DMS 273 (cell line): ENCODE measurements around the gene RXRG.

Experiments
- DNase-seq: peaks from one replicate; lab custom pipeline; 2025; ENCODE audit not compliant: unreplicated experiment; lab: John Stamatoyannopoulos, UW

The RXRG gene

DNA sequence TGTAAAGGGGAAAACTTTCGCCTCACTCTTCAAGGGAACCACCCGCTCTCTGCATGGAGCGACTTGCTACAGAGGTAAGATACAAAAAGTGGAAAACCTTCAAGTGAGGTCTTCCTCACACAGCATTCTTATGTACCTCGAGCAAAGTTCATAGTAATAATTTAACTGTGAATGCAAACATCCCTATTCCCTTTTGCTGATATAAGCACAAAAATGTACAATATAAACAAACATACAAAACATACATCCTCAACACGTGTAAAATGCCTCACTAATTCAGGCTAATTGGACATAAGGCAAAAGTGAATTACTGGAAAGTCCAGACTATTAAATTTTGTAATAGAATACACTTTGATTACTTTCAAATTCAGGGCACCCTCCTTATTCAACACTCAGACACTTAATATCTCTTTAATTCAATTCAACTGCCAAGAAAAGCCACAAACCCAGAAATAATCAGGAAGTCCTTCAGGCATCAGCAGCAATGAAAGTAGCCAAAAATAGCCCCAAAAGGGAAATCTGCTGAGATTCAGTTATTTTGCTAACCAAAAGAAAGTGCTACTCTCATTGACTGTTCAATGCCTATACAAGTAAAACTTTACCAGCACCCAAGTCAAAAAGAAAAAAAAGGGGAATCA, 73.2 kb downstream of the RXRG start:
- no peak for DNase-seq

DNA sequence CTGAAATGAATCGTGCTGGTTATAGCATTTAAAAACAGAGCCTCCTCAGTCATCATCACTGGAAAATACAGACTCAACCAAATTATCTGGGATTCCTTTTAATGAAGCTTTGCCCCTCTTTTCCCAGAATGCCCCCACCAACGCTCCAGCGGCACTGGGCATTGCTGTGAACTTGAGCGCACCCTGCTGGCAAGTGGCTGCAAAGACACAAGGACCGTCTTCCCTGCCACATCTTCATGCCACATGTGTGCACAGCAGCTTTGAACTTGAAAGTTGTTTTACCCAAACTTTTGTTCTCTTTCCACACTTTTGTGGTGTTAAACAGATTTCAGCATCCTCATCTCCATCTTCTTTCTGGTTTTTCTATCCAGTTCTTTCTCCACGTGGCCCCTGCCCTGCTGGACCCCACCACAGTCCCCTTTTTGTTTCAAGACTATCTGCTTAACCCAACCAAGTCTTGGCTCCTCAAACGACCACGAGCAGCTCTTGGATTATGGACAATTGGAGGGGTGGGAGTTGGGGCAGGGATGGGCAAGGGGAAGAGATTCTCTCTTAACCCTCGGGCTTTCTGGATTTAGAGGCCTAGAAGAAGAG, 75.6 kb downstream of the RXRG start:
- peak; percentile 83 for DNase-seq

DNA sequence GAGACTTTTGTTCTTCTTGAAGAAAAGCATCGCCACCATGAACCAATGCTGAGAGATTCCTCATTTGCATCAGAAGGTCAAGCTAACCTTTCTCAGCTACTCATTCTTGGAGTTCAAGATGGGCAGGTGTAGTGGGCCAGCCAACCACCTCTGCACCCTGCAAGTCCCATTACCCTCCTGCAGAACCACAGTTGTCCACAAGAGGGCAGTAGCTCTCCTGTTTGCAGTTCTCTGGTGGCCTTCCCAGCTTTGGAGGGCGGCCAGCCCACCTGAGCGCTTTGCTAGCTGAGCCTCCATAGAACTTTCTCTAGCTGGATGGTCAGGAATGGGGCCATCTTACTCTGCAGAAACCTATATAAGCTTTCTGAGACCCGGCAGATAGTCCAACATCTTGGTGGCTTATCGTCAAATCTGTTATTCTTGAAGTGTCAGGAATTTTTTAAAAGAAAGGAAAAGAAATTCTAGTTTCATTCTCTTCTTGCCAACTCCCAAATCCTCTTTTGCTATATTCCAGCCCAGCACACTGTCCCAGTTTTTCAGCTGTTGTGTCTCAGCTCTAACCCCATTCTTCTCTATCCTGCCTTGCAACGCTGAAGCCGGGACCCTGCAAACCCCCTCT, 77.4 kb downstream of the RXRG start:
- DNase-seq, result peak; percentile 94

DNA sequence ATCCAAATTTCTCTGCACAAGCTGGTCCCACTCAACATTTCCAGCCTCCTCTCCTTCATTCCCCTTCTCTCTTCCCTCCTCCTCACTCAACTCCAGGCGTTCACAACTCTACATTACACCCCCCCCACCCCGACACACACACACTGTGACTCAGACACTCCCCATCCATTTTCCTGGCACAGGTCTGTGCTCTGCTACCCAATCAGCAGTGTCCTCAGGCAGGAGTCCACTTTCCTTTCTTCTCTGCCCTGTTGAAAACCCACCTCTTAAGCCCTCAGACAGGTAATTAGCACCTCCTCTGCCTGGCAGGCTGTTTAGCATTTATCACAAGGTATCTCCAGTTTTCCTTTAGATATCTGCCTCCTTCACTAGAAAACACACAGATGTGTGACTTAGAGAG, 79.6 kb downstream of the RXRG start:
- DNase-seq, result peak; percentile 34

DNA sequence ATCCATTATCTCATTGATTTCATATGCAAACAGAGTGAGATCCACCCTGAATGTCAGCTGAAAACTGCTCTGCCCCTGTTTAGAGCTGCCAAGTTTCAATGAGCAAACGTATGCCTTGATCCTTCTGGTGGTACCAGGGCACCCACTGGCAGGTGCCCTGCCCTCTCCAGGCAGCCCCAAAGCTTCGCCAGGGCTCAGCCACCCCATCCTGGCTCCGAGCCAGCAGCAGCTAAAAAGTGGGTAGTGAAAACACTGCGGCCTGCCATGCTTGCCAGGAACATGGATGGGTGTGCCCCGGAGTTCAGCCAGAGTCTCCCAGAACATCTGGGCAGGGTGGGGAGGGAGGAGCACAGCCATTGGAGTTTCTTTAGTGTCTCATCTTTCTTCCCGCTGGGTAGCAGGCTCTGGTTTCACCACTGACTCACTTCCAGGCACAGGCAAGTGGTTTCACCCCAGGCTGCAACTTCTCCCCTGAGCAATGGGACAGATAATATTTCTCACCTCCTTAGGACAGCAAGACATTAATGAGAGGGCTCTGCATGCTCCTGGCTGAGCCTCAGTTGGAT, 80.3 kb downstream of the RXRG start:
- DNase-seq, result peak; percentile 86

DNA sequence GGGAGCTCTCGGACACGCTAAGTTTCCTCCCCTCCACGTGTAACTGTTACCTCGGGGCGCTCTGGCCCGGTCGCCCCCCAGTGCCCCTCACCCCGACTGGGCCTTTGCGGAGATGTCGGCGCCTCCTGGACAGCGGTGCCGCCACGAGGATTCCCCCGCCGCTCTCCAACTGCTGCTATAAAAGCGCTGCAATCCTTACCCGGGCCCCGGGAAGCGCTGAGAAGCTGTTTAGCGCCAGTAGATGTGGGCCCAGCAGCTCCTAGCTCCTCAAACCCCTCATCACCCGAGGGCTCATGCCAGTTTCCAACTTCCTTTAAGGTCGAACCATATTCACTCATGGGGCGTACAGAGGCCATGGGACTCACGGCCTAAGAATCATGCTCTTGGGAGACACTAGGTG, 88.0 kb downstream of the RXRG start:
- no peak for DNase-seq

DNA sequence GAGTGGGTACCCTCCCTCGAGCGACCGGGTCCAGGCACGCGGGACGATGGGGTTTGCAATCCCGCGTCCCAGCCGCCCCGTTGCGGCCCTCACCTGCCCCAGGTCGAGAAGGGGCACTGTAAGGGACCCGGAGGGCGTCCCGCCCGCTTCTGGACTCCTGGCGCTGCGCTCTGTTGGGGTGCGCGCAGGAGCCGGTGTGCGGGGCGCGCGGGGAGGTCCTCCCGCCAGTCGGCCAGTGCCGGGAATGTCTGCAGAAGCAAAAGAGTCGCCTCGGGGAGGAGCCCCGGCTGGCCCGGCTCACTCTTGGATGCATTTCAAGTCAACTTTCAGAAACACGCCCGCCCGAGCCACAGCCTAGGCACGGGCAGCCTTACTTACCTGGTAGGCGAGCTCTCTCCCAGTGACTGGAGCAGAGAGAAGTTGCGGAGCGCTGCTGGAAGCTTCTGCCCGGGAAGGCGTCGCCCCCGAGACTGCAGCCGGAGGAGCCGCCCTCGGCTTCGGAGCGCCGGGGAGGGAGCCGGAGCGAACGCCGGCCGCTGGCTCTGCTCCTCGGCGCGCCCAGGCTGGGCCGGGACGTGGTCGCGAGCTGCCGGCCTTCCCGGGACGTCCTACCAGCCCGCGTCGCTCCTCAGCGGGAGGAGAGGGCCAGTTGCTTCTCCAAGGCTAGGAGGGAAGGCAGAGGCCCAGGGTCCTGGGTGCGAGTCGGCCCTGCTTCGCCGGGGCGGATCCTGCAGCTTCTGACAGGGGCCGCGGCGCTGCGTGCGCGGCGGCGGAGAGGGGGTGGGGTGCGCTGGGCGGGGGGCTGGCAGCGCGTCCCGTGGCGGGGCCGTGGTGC, 88.7 kb downstream of the RXRG start, which contains the start of gene LMX1A:
TSS of gene LMX1A (minus strand) at position 739 of the 835 bp plus-strand sequence. CDS start 1,156 bp downstream, outside the sequence.
- peak; percentile 80 for DNase-seq

DNA sequence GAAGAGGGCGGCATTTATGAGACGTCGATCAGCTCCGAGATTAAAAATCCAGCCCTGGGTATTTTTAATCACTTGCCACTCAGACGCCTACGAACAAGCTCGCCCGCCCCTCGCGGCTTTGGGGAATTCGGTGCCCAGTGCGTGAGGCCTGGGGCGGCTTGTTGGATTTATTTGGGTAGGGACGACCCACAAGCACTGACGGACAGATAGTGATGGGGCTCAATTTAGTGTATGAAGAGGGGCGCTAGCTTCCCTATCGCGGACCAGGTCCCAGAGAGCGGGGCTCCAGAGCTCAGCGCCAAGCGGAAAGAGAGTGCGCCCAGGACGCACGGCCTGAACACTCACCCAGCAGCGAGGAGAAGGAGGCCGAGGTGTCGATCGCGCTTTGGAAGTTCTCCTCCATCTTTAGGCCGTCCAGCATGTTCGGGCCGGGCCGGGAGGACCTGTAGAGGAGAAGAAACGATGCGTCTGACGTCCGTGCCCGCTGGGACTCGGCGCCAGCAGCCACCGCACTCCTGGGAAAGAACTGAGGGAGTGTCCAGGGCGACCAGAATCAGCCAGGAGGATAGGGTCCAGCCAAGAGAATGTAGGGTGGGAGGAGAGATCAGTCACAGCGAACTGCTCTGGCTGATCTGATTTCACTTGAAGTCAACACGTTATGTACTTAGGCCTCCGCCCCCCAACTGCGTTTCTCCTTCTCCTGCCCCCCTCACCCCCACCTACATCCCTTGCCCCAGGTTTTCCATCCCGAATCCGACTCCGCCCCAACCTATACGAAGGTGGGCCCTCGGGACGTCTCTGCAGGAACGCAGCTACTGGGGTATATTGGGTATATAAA, 89.6 kb downstream of the RXRG start:
- DNase-seq, result no peak

DNA sequence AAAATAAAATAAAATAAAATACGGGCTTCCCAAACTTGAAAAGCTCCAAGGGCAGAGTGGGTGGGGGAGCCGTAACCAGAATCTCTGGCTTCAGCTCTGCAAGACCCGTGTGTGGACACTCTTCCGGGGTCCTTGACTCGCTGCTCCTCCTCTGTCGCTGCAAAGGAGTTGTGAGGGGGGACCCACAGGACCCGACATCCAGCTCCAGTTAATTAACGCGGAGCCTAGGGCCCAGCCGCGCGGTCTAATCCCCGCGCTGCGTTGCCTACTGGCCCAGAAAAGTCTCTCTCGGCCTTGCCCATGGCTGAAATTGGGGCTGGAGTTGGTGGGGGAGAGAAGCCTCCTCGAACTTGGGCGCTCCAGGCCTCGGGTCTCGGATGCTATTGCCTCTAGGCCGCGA, 90.2 kb downstream of the RXRG start:
- DNase-seq, result no peak

DNA sequence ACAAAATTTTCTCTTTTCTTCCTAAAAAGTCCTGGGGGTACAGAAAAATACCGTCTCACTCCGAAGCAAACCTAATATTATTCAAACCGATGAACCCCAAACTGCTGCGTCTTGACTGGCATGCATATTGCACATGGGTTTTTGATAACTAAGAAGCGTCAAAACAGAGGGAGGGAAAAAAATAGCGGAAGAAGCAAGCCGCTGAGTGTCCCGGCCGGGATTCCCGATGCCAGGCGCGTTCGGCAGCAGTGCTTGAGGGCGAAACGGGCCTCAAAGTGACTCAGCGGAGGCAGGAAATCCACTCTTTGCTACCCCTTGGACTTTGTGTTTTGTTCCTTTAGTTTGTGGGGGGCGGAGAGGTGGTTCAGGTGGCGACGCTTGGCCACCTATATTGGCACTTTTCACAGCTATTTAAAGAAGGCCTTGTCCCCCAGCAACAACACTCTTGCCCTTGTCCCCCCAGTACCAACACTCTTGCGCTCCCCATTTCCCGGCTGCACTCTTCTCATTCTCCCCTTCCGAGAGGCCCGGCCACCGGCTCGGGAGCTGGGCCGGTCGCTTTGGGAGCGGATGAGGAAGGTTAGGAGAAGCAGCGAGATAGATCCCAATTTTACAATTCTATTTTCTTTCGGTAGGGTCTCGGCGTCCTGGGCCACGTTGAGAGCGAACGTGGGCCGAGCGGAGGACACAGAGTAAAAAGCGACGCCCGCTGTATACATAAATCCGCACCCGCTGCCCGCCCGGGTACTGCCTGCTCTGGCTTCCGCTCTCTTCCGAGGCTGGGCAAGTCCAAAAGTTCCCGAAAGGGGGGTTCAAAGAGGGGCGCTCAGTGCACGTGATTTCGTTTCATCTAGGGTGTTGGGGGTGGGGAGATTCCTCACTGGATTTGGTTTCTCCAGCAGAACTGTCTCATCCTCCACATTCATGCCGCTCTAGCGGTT, 90.9 kb downstream of the RXRG start:
- DNase-seq, result no peak

DNA sequence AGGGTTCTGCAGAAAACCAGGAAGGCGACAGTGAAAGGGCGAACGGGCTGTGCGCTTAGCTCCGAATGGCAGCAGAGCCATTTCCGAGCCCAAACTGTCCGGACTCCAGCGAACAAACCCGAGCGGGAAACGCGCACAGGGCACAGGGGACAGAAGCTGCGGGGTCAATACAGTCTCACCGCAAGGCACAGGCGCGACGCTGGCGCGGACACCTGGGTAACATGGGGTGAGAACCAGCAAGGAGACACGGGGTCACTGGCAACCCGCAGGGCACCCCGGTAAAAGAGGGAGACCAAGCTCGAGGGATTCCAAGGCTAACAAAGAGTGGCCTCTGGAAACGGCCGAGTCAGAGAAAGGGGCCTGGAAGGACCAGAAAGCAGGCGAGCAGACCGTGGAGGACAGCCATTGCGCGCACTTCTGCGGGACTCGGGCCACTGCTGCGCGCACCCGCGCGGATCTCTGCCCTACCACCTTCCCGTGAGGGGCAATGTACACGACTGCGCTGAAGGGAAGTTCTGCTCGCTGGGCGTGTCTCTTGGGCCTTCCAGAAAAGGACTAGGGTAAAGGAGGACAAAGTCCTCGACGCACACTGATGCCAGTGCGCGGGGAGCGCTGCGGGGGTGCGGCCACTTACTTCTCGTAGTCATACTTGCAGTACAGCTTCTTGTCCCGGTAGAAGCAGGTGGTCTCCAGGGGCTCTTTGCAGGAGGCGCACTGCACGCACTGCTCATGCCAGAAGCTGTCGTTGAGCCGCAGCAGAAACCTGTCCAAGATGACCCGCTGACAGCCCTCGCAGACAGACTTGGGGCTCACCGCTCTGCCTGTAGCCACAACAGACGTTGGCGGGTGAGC, 92.3 kb downstream of the RXRG start:
- DNase-seq, result peak; percentile 42

DNA sequence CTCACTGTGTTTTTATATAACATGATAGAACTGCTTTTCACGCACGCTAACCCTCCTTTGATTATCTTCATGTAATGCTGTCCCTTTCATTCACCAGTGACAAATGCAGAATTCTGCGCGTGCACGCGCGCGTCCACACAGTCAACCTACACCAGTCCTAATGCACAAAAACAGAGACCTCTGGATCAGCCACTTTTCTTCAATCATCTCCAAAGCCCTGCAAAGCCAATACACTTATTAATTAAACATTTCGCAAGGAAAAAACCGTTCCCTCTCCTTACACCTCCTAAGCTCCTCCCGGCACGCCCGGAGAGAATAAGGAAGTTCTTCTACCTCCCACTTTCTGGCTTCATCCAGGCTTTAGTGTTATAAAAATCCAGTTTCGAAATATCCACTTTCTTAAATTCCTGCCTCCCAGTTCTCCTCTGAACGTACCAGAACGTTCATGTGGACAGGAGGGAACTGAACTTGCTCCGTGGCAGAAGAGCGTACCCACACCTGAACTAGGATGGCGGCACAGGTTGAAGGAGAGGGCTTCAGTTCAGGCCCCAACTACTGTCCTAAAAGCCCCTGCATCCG, 93.0 kb downstream of the RXRG start:
- DNase-seq, result no peak
